Stimulated activated CD4-positive, alpha-beta T cell treated with anti-CD3 and anti-CD28 coated beads, Interleukin-1b, Interleukin-23, amount 100 ng/mL, for 48 hours (primary cell): ENCODE data around the gene KCNN2.
"Not testable (repeated sequence)": the region's sequence is repeated elsewhere in the genome, so short reads cannot be mapped to it uniquely, and the experiment has no call there.

Experiments used
- DNase-seq: peaks from one replicate; pipeline ENCODE4 v3.0.0-alpha.2; 2020

KCNN2 gene

GRCh38 chr5:114427204-114427603, 65.3 kb downstream of the KCNN2 start:
- DNase-seq, result no peak

- DNase-seq, result no peak
These were observed 68.7 kb downstream of the KCNN2 start for GRCh38 chr5:114430532-114430931.

GRCh38 chr5:114432684-114433083, 70.8 kb downstream of the KCNN2 start:
- not testable (repeated sequence) for DNase-seq

- DNase-seq, result no peak
These were observed 72.7 kb downstream of the KCNN2 start for GRCh38 chr5:114434396-114435219.

- no peak for DNase-seq
These were observed 73.3 kb downstream of the KCNN2 start for GRCh38 chr5:114435220-114435481.

GRCh38 chr5:114435885-114436299, 74.0 kb downstream of the KCNN2 start:
- DNase-seq, result no peak

GRCh38 chr5:114437936-114438335, 76.1 kb downstream of the KCNN2 start:
- DNase-seq, result no peak

- no peak for DNase-seq
These were observed 76.6 kb downstream of the KCNN2 start for GRCh38 chr5:114438471-114438870.

GRCh38 chr5:114447084-114447773, 85.4 kb downstream of the KCNN2 start:
- no peak for DNase-seq

- no peak for DNase-seq
These were observed 86.6 kb downstream of the KCNN2 start for GRCh38 chr5:114448481-114448880.

- DNase-seq, result peak; percentile 38
These were observed 88.1 kb downstream of the KCNN2 start for GRCh38 chr5:114449860-114450421.

- DNase-seq, result no peak
These were observed 88.6 kb downstream of the KCNN2 start for GRCh38 chr5:114450437-114450836.

GRCh38 chr5:114458726-114459125, 96.9 kb downstream of the KCNN2 start:
- no peak for DNase-seq

- no peak for DNase-seq
These were observed 105.3 kb downstream of the KCNN2 start for GRCh38 chr5:114467171-114467570.

GRCh38 chr5:114467729-114468128, 105.9 kb downstream of the KCNN2 start:
- no peak for DNase-seq

GRCh38 chr5:114469372-114469771, 107.5 kb downstream of the KCNN2 start:
- DNase-seq, result no peak

- DNase-seq, result no peak
These were observed 109.7 kb downstream of the KCNN2 start for GRCh38 chr5:114471529-114471928.

- no peak for DNase-seq
These were observed 111.7 kb downstream of the KCNN2 start for GRCh38 chr5:114473541-114473940.

- DNase-seq, result no peak
These were observed 116.0 kb downstream of the KCNN2 start for GRCh38 chr5:114477816-114478334.

GRCh38 chr5:114500756-114501155, 138.9 kb downstream of the KCNN2 start:
- DNase-seq, result no peak

- DNase-seq, result no peak
These were observed 142.7 kb downstream of the KCNN2 start for GRCh38 chr5:114504560-114504959.

- DNase-seq, result no peak
These were observed 162.4 kb downstream of the KCNN2 start for GRCh38 chr5:114524221-114524620.

GRCh38 chr5:114544561-114544960, 182.7 kb downstream of the KCNN2 start:
- DNase-seq, result no peak
